ENCODE data around the gene WDR27. TPM values are rescaled to one million over a fixed set of nuclear protein-coding genes. Genes with fewer than 3 reads are reported as not detected.

Gene WDR27
- polyA plus RNA-seq, 3 donors = 0.95 to 20.5 (median 2.0) TPM

- no peaks in the 10 kb centered on the region for H4K20me1 ChIP-seq (ENCODE audit: insufficient read depth, low read length)
- H3K79me2 ChIP-seq (ENCODE audit: insufficient read depth, low read length) = no peaks in the 10 kb centered on the region
- no peak for TF ChIP-seq CTCF (IDR thresholded peaks at IDR 0.05)
- Mint-ChIP-seq H3K4me3 (no peak overlapping the region), H3K27me3 (ENCODE audit: low read depth in 3 of 3) (peaks cover 0 to 3% (median 0%) of the 10 kb centered on the region in 3 donors), H3K9me3 (peaks cover 0 to 13% (median 4%) of the 10 kb centered on the region in 7 donors), H3K4me1 (no peaks in the 10 kb centered on the region), H3K27ac (no peak overlapping the region), H3K36me3 (no peaks in the 10 kb centered on the region)
- H3K27ac ChIP-seq (ENCODE audit: low read depth in 1 of 2, low read length in 2 of 2) = no peak overlapping the region
- no peak overlapping the region for H3K9ac ChIP-seq (ENCODE audit: insufficient read depth, low read length, poor library complexity, severe bottlenecking)
- peaks cover 0 to 5% of the 10 kb centered on the region in 2 donors for H3K9me3 ChIP-seq (replicated peaks in 1 of 2; ENCODE audit: control insufficient read depth in 1 of 2, insufficient read depth in 1 of 2, low read length in 2 of 2)
- H3K4me1 ChIP-seq (ENCODE audit: control insufficient read depth in 1 of 2, insufficient read depth in 2 of 2, low read length in 2 of 2) = no peaks in the 10 kb centered on the region
- no peaks in the 10 kb centered on the region for H3K36me3 ChIP-seq (replicated peaks in 1 of 2; ENCODE audit: control insufficient read depth in 1 of 2, insufficient read depth in 2 of 2, low read length in 2 of 2)
- no peak for DNase-seq
- intact Hi-C loops (cut with micrococcal nuclease) = no loop called here
- H2AFZ ChIP-seq (ENCODE audit: insufficient read depth, low read depth, low read length, poor library complexity, severe bottlenecking) = no peak overlapping the region
- H3K27me3 ChIP-seq (ENCODE audit: control insufficient read depth in 2 of 2, insufficient read depth in 2 of 2, low read length in 2 of 2) = no peaks in the 10 kb centered on the region
- no peak overlapping the region for H3K4me2 ChIP-seq (replicated peaks; ENCODE audit: extremely low read depth, low read length, poor library complexity, severe bottlenecking)
- no peak overlapping the region for H3K4me3 ChIP-seq (replicated peaks in 1 of 3; ENCODE audit: low read depth in 2 of 3, low read length in 3 of 3)
- 67% methylated on average over 1 of the region's 1 CpG for WGBS (ENCODE audit: insufficient coverage)
These were observed 191.0 kb downstream of the WDR27 start for GRCh38 chr6:169510871-169511270.

- Histone ChIP-seq H3K4me2 (replicated peaks; ENCODE audit: extremely low read depth, low read length, poor library complexity, severe bottlenecking) (no peak overlapping the region), H3K9ac (ENCODE audit: insufficient read depth, low read length, poor library complexity, severe bottlenecking) (no peak overlapping the region), H3K79me2 (ENCODE audit: insufficient read depth, low read length) (no peaks in the 10 kb centered on the region), H3K27me3 (ENCODE audit: control insufficient read depth in 2 of 2, insufficient read depth in 2 of 2, low read length in 2 of 2) (no peaks in the 10 kb centered on the region), H3K4me1 (ENCODE audit: control insufficient read depth in 1 of 2, insufficient read depth in 2 of 2, low read length in 2 of 2) (no peaks in the 10 kb centered on the region), H3K9me3 (replicated peaks in 1 of 2; ENCODE audit: control insufficient read depth in 1 of 2, insufficient read depth in 1 of 2, low read length in 2 of 2) (peaks cover 0 to 5% of the 10 kb centered on the region in 2 donors), H3K27ac (ENCODE audit: low read depth in 1 of 2, low read length in 2 of 2) (no peak overlapping the region), H3K36me3 (replicated peaks in 1 of 2; ENCODE audit: control insufficient read depth in 1 of 2, insufficient read depth in 2 of 2, low read length in 2 of 2) (no peaks in the 10 kb centered on the region), H4K20me1 (ENCODE audit: insufficient read depth, low read length) (no peaks in the 10 kb centered on the region), H2AFZ (ENCODE audit: insufficient read depth, low read depth, low read length, poor library complexity, severe bottlenecking) (no peak overlapping the region), H3K4me3 (replicated peaks in 1 of 3; ENCODE audit: low read depth in 2 of 3, low read length in 3 of 3) (no peak overlapping the region)
- Mint-ChIP-seq H3K27ac (no peak overlapping the region), H3K9me3 (peaks cover 0 to 13% (median 4%) of the 10 kb centered on the region in 7 donors), H3K4me3 (no peak overlapping the region), H3K36me3 (no peaks in the 10 kb centered on the region), H3K4me1 (no peaks in the 10 kb centered on the region), H3K27me3 (ENCODE audit: low read depth in 3 of 3) (peaks cover 0 to 3% (median 0%) of the 10 kb centered on the region in 3 donors)
- intact Hi-C loops (cut with micrococcal nuclease) = no loop called here
- no CpG with 5 or more reads among the region's 1 CpG for WGBS (ENCODE audit: insufficient coverage)
- no peak for DNase-seq
- TF ChIP-seq CTCF (IDR thresholded peaks at IDR 0.05) = no peak
These were observed 193.4 kb downstream of the WDR27 start for GRCh38 chr6:169508452-169508851.

Measured in CD14-positive monocyte (primary cell).